ENCODE data around the gene WDHD1.
A peak's percentile ranks its signal among the peaks of the same experiment; 100 is the strongest.
"Not testable (repeated sequence)": the region's sequence is repeated elsewhere in the genome, so short reads cannot be mapped to it uniquely, and the experiment has no call there.

Gene WDHD1

DNA sequence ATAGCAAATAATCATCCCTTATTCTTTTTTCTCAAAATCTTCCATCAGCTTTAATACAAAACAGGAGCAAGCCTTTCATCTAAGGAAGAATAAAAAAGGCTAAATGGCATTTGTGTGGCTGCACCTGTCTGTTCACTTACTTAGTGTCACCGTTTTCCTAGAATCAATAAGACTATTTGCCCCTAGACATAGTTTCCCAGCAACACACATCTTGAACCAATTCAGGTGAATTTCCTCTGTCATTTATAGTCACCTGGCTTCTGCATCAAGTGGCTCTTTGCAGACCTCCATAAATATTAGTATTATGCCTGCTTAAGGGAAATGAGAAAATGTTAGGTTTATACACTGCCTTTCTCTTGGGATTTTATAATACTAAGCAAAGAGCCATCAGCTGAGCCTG lies 106.8 kb downstream of the WDHD1 start:
- no peak for TF ChIP-seq CTCF (IDR thresholded peaks at IDR 0.05; ENCODE audit: extremely low read depth, insufficient read depth, missing control alignments)

DNA sequence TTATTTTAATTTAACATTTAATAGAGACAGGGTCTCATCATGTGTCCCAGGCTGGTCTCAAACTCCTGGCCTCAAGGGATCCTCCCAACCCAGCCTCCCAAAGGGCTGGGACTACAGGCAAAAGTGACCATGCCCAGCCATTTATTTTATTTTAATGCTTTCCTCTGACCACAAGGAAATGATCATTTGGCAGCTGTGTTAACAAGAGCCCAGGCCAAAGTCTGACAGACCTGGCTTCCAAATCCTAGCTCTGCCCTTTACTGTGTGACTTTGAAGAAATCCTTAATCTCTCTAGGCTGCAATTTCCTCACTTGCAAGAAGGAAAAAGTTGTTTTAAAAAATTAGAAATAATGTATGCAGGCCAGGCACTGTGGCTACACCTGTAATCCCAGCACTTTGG lies 107.6 kb downstream of the WDHD1 start:
- in situ Hi-C loops (cut with MboI; ENCODE audit: low pct_unique_long_range_greater_than_20kb, low sequenced_read_pairs, unreplicated experiment), result no loop called here
- DNase-seq (ENCODE audit: low spot score), result no peak
- no peak for TF ChIP-seq CTCF (IDR thresholded peaks at IDR 0.05; ENCODE audit: extremely low read depth, insufficient read depth, missing control alignments)

More for the DNA sequence above, 106.8 kb downstream of the WDHD1 start:
- in situ Hi-C loops (cut with MboI; ENCODE audit: low pct_unique_long_range_greater_than_20kb, low sequenced_read_pairs, unreplicated experiment), result no loop called here
- no peak for DNase-seq (ENCODE audit: low spot score)

DNA sequence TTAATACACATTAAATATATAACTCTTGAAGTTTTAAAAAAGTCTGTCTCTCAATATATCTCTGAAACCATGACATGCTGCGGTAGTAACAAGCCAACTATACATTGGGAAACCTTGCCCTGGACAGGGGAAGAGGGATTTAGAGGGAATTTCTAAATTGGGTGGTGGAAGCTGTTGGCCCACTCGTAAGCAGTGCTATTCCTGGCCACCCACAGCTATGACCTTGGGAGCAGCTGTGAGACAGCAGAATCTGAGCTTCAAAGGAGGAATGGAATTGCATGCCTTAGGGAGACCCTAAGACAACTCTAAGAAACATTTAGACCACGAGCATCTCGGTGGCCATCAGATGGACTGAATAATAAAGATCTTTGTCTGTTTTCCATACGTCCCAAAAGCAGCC lies 108.5 kb downstream of the WDHD1 start:
- no peak for TF ChIP-seq CTCF (IDR thresholded peaks at IDR 0.05; ENCODE audit: extremely low read depth, insufficient read depth, missing control alignments)
- in situ Hi-C loops (cut with MboI; ENCODE audit: low pct_unique_long_range_greater_than_20kb, low sequenced_read_pairs, unreplicated experiment), result no loop called here
- DNase-seq (ENCODE audit: low spot score), result no peak

- no peak for TF ChIP-seq CTCF (IDR thresholded peaks at IDR 0.05; ENCODE audit: extremely low read depth, insufficient read depth, missing control alignments)
- in situ Hi-C loops (cut with MboI; ENCODE audit: low pct_unique_long_range_greater_than_20kb, low sequenced_read_pairs, unreplicated experiment), result no loop called here
- no peak for DNase-seq (ENCODE audit: low spot score)
These were observed 110.8 kb downstream of the WDHD1 start for GRCh38 chr14:54916101-54916500.

GRCh38 chr14:54909817-54910558 lies 116.9 kb downstream of the WDHD1 start:
- TF ChIP-seq CTCF (IDR thresholded peaks at IDR 0.05; ENCODE audit: extremely low read depth, insufficient read depth, missing control alignments), result no peak
- in situ Hi-C loops (cut with MboI; ENCODE audit: low pct_unique_long_range_greater_than_20kb, low sequenced_read_pairs, unreplicated experiment), result no loop called here
- DNase-seq (ENCODE audit: low spot score), result no peak

- in situ Hi-C loops (cut with MboI; ENCODE audit: low pct_unique_long_range_greater_than_20kb, low sequenced_read_pairs, unreplicated experiment); DNase-seq (ENCODE audit: low spot score): not testable (repeated sequence)
These were observed 117.9 kb downstream of the WDHD1 start for GRCh38 chr14:54908973-54909372.

GRCh38 chr14:54908190-54908589 lies 118.7 kb downstream of the WDHD1 start:
- TF ChIP-seq CTCF (IDR thresholded peaks at IDR 0.05; ENCODE audit: extremely low read depth, insufficient read depth, missing control alignments), result no peak
- in situ Hi-C loops (cut with MboI; ENCODE audit: low pct_unique_long_range_greater_than_20kb, low sequenced_read_pairs, unreplicated experiment), result no loop called here
- peak; percentile 44 for DNase-seq (ENCODE audit: low spot score)
